ENCODE results near the gene COX8A. TPM values are rescaled to one million over a fixed set of nuclear protein-coding genes. Genes with fewer than 3 reads are reported as not detected.

The COX8A gene
- polyA plus RNA-seq, 4 donors = 150 to 327 (median 212) TPM

DNA sequence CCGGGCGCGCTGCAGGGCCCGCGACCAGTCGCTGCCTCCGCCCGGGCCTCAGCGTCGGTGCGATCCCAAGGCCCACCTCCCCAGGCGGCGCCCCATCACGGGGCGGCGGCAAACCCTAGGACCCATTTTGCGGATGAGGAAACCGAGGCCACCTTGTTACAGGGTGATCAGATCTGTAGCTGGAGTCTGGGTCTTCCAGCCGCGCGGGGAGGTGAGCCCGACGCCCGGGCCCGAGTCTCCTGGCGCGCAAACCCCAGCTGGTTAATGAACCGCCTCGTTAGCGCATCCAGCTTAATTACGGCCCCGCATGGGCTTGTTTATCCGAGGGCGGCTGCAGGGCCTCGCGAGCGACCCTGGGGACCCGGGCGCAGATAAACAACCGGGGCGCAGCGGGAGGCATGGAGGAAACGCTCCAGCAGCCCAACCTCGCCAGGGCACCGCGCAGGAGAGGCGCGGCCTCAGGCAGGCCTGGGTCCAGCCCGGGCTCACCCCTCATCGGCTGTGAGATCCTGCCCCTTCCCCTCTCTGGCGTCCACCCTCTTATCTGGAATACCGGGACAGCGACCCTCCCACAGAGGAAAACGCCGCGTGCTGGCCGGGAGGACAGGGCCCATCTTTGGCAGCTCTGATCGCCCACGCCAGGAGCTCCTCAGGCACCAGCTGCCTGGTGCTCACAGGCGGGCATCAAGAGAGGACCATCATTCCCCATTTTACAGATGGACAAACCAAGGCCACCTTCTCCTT lies 26.5 kb downstream of the COX8A start:
- DNase-seq (ENCODE audit: low read depth in 4 of 4, low spot score in 3 of 4) = no peak

DNA sequence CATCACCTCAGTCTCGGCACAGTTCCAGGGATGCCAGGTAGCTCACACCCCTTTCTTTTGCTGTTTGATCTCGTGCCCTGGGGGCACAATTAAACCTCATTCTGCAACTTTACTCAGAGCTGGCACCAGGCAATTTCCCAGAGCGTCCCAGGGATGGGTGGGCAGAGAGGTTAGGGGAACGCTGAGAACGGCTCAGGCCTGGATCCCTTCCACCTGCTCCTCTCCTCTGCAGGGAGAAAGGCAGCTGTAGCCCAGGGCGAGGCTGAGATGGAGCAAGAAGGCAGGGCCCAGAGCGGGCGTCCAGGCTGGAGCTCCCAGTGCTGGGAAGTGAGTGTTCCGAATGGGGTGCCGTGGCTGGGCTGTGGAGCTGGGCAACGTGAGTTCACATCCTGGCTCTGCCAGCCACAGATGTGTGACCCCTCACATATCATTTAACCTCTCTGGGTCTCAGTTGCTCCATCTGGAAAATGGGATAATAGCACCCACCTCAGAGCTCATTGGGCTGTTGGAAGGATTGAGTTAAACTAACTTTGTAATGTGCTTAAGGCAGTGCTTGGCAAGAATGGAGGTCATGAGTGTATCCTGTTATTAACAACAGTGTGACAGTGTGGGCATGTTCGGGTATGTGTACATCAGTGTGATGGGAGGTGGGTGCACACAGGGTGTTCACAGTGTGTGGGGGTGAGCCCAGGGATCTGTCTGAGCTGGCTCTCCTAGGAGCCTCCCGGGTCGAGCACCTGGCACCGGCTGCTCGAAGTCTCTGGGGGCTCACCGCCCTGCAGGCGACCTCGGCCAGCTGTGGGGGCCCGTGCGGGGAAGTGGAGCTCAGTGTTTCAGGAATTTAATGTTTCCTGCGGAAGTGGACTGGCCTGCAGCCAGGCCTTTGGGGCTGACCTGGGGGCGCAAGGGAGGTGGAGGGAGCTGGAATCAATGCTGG lies 27.3 kb downstream of the COX8A start:
- DNase-seq (ENCODE audit: low read depth in 4 of 4, low spot score in 3 of 4) = no peak

DNA sequence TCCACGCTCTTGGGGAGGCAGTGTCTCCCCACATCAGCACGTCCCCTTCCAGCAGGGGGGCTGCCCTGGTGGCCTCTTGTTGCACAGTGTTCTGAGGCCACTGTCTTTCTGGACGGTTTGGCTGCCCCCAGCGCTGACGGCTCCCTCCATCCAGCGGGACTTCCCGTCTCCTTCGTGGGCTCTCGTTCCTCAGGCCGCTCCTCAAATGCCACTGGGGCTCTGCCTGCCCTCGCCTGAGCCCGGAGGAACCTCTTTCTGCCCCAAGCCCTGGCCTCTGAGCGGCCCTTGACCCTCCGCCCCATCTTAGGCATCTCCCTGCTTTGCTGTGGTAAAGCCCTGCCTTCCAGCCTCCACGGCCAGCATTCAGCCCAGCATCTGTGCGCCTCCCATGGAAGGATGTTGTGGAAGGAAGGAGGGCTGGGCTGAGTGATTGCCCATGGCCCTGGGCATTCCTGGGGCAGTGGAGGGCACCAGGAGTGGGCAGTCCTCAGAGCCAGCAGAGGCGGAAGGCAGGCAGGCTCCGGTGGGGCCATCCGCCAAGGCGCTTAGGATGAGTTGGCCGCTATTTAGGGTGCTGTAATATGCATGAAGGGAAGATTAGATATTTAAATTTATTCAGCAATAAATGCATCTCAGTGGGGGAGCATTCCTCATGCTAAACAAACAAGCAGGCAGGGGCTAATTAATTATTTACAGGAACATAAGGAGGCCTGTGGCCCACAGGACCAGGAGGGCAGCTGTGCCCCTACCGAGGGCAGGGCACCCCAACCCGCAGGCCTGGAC lies 29.6 kb downstream of the COX8A start:
- DNase-seq (ENCODE audit: low read depth in 4 of 4, low spot score in 3 of 4) = no peak

GRCh38 chr11:64004590-64004984 lies 30.2 kb downstream of the COX8A start:
- DNase-seq (ENCODE audit: low read depth in 4 of 4, low spot score in 3 of 4) = no peak

- no peak for DNase-seq (ENCODE audit: low read depth in 4 of 4, low spot score in 3 of 4)
Measured at GRCh38 chr11:64005691-64006090, 31.3 kb downstream of the COX8A start.

- DNase-seq (ENCODE audit: low read depth in 4 of 4, low spot score in 3 of 4) = no peak
Measured at GRCh38 chr11:64006398-64006797, 32.0 kb downstream of the COX8A start.

- DNase-seq (ENCODE audit: low read depth in 4 of 4, low spot score in 3 of 4) = no peak
Measured at GRCh38 chr11:64007160-64007628, 32.8 kb downstream of the COX8A start.

DNA sequence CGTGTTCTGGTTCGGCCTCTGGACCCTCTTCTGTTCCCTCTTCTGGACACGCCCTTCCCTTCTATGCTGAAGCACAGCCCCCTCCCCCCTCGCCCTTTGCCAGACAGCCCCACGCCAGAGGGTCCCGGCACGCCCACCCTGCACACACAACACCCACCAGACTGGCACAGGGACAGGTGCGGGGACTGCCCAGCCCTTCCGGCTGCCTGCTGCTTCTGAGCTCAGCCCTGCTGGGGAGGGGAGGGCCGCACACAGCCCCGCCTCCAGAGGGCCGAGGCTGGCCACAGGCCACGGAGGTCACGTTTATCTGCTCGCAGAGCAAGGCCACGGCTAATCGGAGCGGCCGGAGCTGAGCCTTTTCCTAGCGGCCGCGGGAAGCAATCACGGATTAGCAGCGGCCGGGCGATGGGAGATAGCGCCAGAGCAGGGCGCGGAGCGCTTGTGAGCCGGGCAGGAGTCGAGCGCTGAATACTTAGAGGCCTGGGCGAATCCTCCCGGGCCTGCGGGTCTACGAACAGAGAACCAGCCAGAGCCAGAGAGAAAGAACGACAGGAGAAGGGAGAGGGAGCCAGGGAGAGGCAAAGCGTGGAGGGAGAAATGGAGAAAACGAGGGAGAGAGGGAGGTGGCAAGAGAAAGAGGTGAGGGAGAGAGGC lies 33.3 kb downstream of the COX8A start:
- DNase-seq (ENCODE audit: low read depth in 4 of 4, low spot score in 3 of 4) = no peak

- DNase-seq (ENCODE audit: low read depth in 4 of 4, low spot score in 3 of 4) = no peak
Measured at GRCh38 chr11:64008283-64008913, 34.0 kb downstream of the COX8A start.

DNA sequence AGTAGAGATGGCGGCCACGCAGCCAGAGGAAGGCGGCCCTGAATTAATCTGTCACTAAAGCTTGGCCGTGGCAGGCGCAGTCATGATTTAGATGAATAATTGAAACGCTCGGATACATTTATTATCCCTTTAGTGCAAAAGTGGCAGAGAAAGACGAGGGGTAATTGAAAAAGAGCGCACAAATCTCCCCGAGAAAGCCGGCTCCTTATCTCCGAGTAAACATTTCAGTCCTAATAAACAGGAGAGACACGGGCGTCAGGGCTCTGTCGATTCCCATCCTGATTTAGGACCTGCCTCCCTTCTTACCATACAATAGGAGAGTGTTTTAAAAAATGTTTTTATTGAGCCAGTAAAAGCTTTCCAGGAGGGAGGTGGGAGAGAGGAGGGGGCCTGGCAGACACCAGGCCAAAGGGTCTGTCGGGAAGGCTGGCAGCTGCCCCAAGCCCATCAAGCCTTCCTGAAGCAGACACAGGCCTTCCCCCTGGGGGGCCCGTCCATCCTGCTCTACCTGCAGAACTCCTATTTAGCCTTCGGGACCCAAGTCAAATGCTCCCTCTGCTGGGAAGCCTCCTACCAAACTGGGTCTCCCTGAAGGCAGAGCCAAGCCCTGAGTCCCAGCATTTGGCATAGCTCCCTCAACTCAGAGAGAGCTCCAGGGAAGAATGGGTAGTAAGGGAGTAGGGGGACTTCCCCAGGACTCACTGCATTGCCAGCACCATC lies 34.7 kb downstream of the COX8A start:
- no peak for DNase-seq (ENCODE audit: low read depth in 4 of 4, low spot score in 3 of 4)

DNA sequence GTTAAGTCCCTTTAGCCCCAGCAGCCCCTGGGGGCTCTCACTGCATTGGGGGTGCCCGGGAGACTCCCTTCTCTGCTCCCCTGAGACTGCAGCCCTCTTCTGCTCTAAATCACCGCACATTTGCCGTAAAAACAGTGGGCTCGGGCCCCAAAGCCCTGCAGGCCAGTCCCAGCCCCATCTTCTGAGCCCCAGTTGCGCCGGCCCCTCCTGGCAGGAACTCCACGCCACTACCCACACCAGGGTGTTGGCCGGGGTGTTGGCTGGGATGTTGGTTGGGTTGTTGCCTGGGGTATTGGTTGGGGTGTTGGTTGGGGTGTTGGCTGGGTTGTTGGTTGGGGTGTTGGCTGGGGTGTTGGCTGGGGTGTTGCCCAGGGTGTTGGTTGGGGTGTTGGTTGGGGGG lies 35.3 kb downstream of the COX8A start:
- no peak for DNase-seq (ENCODE audit: low read depth in 4 of 4, low spot score in 3 of 4)

GRCh38 chr11:64010783-64011182 lies 36.4 kb downstream of the COX8A start:
- no peak for DNase-seq (ENCODE audit: low read depth in 4 of 4, low spot score in 3 of 4)

DNA sequence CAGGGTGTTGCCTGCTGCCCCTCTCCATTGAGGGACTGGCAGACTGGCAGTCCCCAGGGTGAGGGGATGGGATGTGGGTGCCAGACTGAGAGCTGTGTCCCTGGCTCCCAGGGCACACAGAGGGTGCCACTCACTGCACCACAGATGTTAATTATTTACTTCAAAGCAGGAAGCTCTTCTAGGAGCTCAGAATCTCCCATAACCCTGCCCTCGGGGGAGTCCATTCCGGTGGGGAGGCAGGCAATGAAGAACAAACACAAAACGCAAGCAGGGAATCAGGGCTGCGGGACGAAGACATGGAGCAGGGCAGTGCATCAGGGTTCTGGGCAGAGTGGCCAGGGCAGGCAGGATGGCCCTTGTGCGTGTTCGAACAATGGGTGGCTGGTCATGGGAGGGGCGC lies 37.0 kb downstream of the COX8A start:
- no peak for DNase-seq (ENCODE audit: low read depth in 4 of 4, low spot score in 3 of 4)

GRCh38 chr11:64013141-64013896 lies 38.9 kb downstream of the COX8A start:
- DNase-seq (ENCODE audit: low read depth in 4 of 4, low spot score in 3 of 4) = no peak

- DNase-seq (ENCODE audit: low read depth in 4 of 4, low spot score in 3 of 4) = no peak
Measured at GRCh38 chr11:64014356-64014755, 39.9 kb downstream of the COX8A start.

DNA sequence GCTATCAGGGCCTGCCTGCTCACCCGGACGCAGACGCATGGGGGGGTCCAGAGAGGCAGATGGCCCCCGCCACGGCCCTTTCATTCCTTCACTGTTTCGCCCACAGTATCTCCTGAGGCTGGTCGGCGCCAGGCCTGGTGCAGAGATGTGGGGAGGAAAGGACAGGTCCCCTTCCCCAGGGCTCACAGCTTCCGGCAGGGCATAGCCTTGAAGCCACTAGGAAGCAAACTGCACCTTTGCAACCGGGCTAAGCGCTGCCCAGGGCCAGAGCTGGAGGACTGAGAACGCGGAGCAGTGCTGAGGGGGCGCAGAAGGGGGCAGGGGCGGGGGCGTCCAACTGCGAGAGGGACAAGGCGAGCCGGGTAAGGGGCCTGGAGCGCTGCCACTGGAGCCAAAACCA lies 41.1 kb downstream of the COX8A start:
- no peak for DNase-seq (ENCODE audit: low read depth in 4 of 4, low spot score in 3 of 4)

- no peak for DNase-seq (ENCODE audit: low read depth in 4 of 4, low spot score in 3 of 4)
Measured at GRCh38 chr11:64015935-64016845, 41.8 kb downstream of the COX8A start.

GRCh38 chr11:64017945-64018224 lies 43.5 kb downstream of the COX8A start:
- no peak for DNase-seq (ENCODE audit: low read depth in 4 of 4, low spot score in 3 of 4)

Measured in left renal pelvis (tissue), 4 donors.